ENCODE measurements around the gene SCAP.

The SCAP gene

GRCh38 chr3:47414666-47415587, 60.8 kb downstream of the SCAP start:
- no peak for DNase-seq (ENCODE audit: low read depth in 2 of 2)

- DNase-seq (ENCODE audit: low read depth in 2 of 2): no peak
Observed at GRCh38 chr3:47414161-47414564, 61.6 kb downstream of the SCAP start.

GRCh38 chr3:47413751-47414150, 62.0 kb downstream of the SCAP start:
- no peak for DNase-seq (ENCODE audit: low read depth in 2 of 2)

GRCh38 chr3:47412842-47413520, 62.8 kb downstream of the SCAP start:
- no peak for DNase-seq (ENCODE audit: low read depth in 2 of 2)

GRCh38 chr3:47412453-47412756, 63.3 kb downstream of the SCAP start:
- DNase-seq (ENCODE audit: low read depth in 2 of 2): no peak

GRCh38 chr3:47411696-47412452, 63.9 kb downstream of the SCAP start:
- DNase-seq (ENCODE audit: low read depth in 2 of 2): no peak

GRCh38 chr3:47410801-47411646, 64.7 kb downstream of the SCAP start:
- no peak for DNase-seq (ENCODE audit: low read depth in 2 of 2)

GRCh38 chr3:47410417-47410720, 65.4 kb downstream of the SCAP start:
- no peak for DNase-seq (ENCODE audit: low read depth in 2 of 2)

GRCh38 chr3:47409688-47410416, 65.9 kb downstream of the SCAP start:
- no peak for DNase-seq (ENCODE audit: low read depth in 2 of 2)

GRCh38 chr3:47409284-47409683, 66.5 kb downstream of the SCAP start:
- no peak for DNase-seq (ENCODE audit: low read depth in 2 of 2)

- DNase-seq (ENCODE audit: low read depth in 2 of 2): no peak
Observed at GRCh38 chr3:47408839-47409229, 66.9 kb downstream of the SCAP start.

GRCh38 chr3:47407896-47408838, 67.6 kb downstream of the SCAP start:
- DNase-seq (ENCODE audit: low read depth in 2 of 2): no peak

GRCh38 chr3:47407237-47407636, 68.5 kb downstream of the SCAP start:
- no peak for DNase-seq (ENCODE audit: low read depth in 2 of 2)

- DNase-seq (ENCODE audit: low read depth in 2 of 2): no peak
Observed at GRCh38 chr3:47406762-47407149, 69.0 kb downstream of the SCAP start.

GRCh38 chr3:47405820-47406761, 69.7 kb downstream of the SCAP start:
- no peak for DNase-seq (ENCODE audit: low read depth in 2 of 2)

- DNase-seq (ENCODE audit: low read depth in 2 of 2): no peak
Observed at GRCh38 chr3:47404955-47405790, 70.6 kb downstream of the SCAP start.

GRCh38 chr3:47404431-47404876, 71.3 kb downstream of the SCAP start:
- no peak for DNase-seq (ENCODE audit: low read depth in 2 of 2)

All from stimulated activated CD4-positive, alpha-beta T cell treated with anti-CD3 and anti-CD28 coated beads, Interleukin-12 subunit alpha, Interleukin-12 subunit beta, amount 100 ng/mL, for 24 hours (primary cell).